Erythroblast (primary cell): ENCODE data around the gene TTC16.
A peak's percentile ranks its signal among the peaks of the same experiment; 100 is the strongest.

ENCODE experiments used
- DNase-seq, 2 experiments: peaks; one replicate each; lab custom pipeline; 2025; lab: John Stamatoyannopoulos, UW
- GATA1 ChIP-seq: IDR thresholded peaks from 2 replicates; pipeline ENCODE4 v1.6.1; 2011; ENCODE audit warnings: low read depth, mild to moderate bottlenecking, control low read depth, low read length, moderate library complexity
- POLR2A ChIP-seq: IDR thresholded peaks from 2 replicates; pipeline ENCODE4 v1.6.1; 2011; ENCODE audit warnings: mild to moderate bottlenecking, low read length

The TTC16 gene

GRCh38 chr9:127779136-127779981 lies 63.5 kb downstream of the TTC16 start:
- TF ChIP-seq POLR2A (no peak), GATA1 (no peak)
- DNase-seq = peak; percentile 28 to 79

DNA sequence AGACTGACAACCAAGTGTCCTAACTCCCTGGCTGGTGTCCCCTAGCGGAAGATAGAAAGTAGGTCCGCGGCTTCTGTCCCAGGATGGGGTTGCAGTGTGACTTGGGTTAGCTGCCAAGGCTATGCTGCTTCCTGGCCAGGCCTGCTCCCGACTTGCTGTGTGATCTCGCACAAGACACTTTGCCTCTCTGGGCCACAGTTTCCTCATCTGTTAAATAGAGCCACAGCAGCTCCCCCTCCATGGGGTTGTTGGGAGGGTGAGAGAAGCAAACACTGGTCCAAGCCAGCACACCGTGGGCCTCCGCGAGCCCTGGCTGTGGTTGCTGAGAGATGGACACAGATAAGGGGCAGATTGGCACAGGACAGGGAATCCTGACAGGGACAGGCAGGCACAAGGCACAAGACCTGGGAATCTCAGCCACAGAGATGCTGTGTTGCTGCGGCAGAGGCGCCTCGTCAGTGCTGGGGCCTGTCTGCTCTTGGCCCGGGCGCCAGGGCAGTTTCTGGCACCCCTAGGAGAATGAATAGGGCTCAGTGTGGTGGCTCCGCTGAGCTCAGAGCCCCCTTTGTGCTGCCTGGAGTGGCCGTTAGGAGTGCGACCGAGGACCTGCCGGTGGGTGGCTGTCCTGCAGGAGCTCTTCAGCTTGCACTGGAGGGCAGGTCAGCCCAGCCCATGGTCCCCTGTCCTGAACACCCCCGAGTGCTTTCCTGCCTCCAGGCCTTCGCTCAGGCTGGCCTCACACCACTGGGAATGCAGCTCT lies 64.4 kb downstream of the TTC16 start:
- TF ChIP-seq GATA1 (no peak), POLR2A (no peak)

GRCh38 chr9:127780909-127781308 lies 65.0 kb downstream of the TTC16 start:
- peak in 1 of 2 experiments; percentile 40 for DNase-seq

More for the DNA sequence above, 64.4 kb downstream of the TTC16 start:
- no peak for DNase-seq
